HG02642 (cell line): ENCODE data around the gene TRIM66.

ENCODE experiments used
- ATAC-seq: cut with Tn5 transposase; IDR thresholded peaks from one replicate; pipeline ENCODE4 v1.9.1; 2021; ENCODE audit warnings: mild to moderate bottlenecking; ENCODE audit not compliant: unreplicated experiment, poor library complexity

The TRIM66 gene

GRCh38 chr11:8693555-8693954 is 11.1 kb upstream of the TRIM66 start:
- ATAC-seq = no peak

- no peak for ATAC-seq
Observed at GRCh38 chr11:8693010-8693551, 10.6 kb upstream of the TRIM66 start.

- no peak for ATAC-seq
Observed at GRCh38 chr11:8692417-8692816, 10.0 kb upstream of the TRIM66 start.

GRCh38 chr11:8691601-8692000 is 9.1 kb upstream of the TRIM66 start:
- ATAC-seq = no peak

- no peak for ATAC-seq
Observed at GRCh38 chr11:8690374-8691342, 8.2 kb upstream of the TRIM66 start.

- no peak for ATAC-seq
Observed at GRCh38 chr11:8689726-8690255, 7.3 kb upstream of the TRIM66 start.

GRCh38 chr11:8688414-8689362 is 6.2 kb upstream of the TRIM66 start:
- ATAC-seq = peak; percentile 95

- ATAC-seq = no peak
Observed at GRCh38 chr11:8686325-8686724, 3.9 kb upstream of the TRIM66 start.

GRCh38 chr11:8685820-8686219 is 3.4 kb upstream of the TRIM66 start:
- ATAC-seq = no peak

GRCh38 chr11:8685306-8685705 is 2.8 kb upstream of the TRIM66 start:
- no peak for ATAC-seq

GRCh38 chr11:8684600-8685290 is 2.3 kb upstream of the TRIM66 start:
- no peak for ATAC-seq

GRCh38 chr11:8683115-8683807 is 796 bp upstream of the TRIM66 start:
- peak; percentile 13 for ATAC-seq

- no peak for ATAC-seq
Observed at GRCh38 chr11:8681837-8682302, 595 bp downstream of the TRIM66 start.

- no peak for ATAC-seq
Observed at GRCh38 chr11:8679006-8679405, 3.5 kb downstream of the TRIM66 start.

- ATAC-seq = no peak
Observed at GRCh38 chr11:8676458-8676857, 6.0 kb downstream of the TRIM66 start.

GRCh38 chr11:8674859-8675258 is 7.6 kb downstream of the TRIM66 start:
- no peak for ATAC-seq

- ATAC-seq = no peak
Observed at GRCh38 chr11:8672346-8672745, 10.1 kb downstream of the TRIM66 start.

GRCh38 chr11:8671651-8672062 is 10.8 kb downstream of the TRIM66 start:
- ATAC-seq = no peak

- ATAC-seq = no peak
Observed at GRCh38 chr11:8671193-8671612, 11.3 kb downstream of the TRIM66 start.
